HG03280 (cell line): Measurements from ENCODE around the gene COMMD4.
"Not testable (repeated sequence)": the region's sequence is repeated elsewhere in the genome, so short reads cannot be mapped to it uniquely, and the experiment has no call there.

ENCODE experiments used
- ATAC-seq: cut with Tn5 transposase; IDR thresholded peaks from one replicate; pipeline ENCODE4 v1.9.1; 2021; ENCODE audit warnings: mild to moderate bottlenecking, moderate library complexity; ENCODE audit not compliant: unreplicated experiment

COMMD4 gene

GRCh38 chr15:75335705-75336355 is at the start of gene COMMD4:
Gene COMMD4, plus strand, starts transcription at chr15:75336063. Its CDS starts 27 bp downstream, at chr15:75336090.
- ATAC-seq: peak; percentile 72

DNA sequence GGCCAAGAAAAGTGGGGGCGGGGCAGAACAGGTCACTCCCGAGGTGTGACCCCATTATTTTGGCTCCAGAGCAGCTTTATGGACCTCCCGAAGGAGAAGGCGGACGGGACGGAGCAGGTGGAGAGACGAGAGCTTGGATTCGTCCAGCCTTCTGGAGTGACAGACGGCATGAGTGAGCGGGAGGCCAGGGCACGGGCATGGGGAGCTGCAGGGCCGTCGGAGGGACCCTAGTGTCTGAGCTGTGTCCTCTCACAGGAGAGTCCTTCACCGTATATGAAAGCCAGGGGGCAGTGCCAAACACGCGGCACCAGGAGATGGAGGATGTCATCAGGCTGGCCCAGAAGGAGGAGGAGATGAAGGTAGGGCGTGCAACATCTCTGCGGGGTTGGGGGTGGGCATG is 42.2 kb upstream of the COMMD4 start:
- ATAC-seq: not testable (repeated sequence)

DNA sequence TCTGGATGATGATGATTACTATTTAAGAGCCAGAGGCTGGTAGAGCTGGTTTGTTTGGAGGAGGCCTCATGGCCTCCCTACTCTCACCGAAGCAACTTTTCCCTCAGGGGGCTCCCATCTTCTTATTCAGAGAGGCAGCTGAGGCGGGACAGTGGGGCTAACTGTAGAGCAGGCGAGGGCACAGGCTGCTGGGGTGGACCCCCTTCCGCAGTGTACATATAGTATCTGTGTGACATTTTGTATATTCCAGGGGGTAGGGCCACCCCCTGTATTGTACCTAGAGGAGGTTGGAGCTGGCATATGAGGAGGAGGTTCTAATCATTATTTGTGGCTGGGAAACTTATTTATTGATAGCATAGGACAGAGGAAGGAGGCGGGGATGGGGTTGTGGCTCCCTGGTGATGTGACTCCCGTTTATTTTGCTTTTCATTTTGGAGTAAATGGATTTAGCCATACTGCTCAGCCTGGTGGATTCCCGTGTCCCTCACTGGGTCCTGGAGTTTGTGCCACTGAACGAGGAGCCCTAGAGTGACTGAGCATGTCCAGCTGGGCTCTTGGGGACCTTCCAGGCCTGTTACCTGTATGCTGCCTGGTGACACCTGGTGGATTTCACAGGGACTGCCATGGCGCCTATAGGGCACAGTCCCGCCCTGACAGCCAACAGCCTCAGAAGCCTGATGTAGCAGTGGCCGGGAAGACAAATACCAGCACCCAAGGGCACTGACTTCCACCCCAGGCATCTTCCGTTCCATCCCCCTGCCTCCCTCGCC is 37.1 kb upstream of the COMMD4 start:
- not testable (repeated sequence) for ATAC-seq

GRCh38 chr15:75299311-75299688 is 36.6 kb upstream of the COMMD4 start:
- not testable (repeated sequence) for ATAC-seq

DNA sequence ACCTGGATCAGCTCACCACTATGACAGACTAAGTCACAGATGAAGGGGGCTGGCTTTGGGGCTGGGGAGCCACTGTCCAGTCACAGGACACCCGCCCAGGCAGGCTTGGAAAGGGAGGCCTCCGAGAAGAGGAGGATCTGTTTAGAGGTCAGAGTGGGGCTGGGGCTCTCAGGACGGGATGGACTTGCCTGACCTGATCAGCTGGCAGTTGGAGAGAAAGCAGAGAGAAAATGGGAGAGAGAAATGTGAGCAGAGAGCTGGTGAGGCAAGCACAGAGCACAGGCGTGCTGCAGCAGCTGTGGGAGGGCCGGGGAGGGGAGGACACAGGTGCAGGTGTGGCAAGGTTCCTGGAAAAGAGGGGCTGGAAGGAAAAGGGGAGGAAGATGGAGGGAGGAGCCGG is 35.8 kb upstream of the COMMD4 start:
- not testable (repeated sequence) for ATAC-seq

- ATAC-seq: no peak
Measured at GRCh38 chr15:75302318-75302717, 33.5 kb upstream of the COMMD4 start.

GRCh38 chr15:75302753-75303152 is 33.1 kb upstream of the COMMD4 start:
- ATAC-seq: not testable (repeated sequence)

DNA sequence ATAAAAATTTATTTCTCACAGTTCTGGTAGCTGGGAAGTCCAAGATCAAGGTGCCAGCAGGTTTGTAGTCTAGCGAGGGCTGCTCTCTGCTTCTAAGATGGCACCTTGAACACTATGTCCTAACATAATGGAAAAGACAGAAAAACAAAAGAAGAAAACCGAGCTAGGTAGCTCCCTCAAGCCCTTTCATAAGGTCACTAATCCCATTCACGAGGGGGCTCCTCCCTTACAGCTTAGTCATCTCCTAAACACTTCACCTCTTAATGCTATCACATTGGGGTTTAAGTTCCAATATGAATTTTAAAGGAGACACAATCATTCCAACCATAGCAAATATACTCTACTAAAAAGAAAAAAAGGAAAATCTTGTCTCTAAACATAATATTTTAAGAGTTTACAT is 29.7 kb upstream of the COMMD4 start:
- no peak for ATAC-seq

DNA sequence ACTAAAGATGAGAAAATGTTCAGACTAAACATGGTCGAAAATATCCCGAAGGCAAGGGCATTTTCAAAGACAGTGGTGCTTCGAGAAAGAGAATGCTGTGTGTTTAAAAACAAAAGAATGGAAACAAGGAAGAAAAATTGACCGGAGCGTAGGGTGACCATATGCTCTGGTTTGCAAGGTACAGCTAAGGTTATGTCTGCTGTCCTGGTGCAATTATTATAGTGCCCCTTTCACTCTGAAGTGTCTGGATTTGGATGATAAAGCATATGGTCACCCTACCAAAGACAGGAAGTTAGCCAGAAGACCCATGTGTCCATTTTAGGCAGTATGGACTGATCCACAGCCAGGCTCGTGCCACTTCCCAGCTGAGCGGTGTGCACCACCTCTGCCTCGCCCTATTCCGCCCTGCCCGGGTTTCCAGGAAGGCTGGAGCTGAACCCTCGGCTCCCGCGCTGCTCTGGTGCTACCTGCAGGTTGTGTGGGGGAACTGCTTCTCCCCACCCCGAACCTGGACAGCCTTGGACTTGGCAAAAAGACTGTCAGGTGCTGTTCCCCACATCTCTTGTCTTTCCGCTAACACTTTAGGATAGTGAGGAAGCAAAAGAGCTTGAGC is 28.0 kb upstream of the COMMD4 start:
- no peak for ATAC-seq

DNA sequence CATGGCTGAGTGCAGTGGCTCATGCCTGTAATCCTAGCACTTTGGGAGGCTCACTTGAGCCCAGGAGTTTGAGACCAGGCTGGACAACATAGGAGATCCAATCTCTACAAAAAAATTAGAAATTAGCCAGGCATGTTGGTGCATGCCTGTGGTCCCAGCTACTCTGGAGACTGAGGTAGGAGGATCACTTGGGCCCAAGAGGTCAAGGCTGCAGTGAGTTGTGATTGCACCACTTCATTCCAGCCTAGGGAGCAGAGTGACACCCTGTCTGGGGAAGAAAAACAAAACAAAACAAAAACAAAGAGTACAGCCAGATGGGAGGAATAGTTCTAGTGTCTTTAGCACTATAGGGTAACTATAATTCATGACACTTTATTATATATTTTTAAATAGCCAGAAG is 26.2 kb upstream of the COMMD4 start:
- ATAC-seq: no peak

DNA sequence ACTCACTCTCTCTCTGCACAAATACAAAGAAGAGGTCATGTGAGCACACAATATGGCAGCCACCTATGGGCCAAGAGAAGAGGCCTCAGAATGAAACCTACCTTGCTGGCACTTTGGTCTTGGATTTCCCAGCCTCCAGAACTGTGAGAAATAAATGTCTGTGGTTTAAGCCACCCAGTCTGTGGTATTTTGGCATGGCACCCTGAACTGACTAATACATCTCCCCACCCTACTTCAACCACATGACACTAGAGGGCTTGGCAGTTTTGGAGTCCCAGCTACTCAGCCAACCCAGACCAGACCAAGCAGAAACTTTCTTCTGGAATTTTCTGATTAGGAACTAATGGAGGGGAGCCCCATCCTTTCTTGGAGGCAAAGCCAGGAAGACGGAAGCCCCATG is 23.3 kb upstream of the COMMD4 start:
- not testable (repeated sequence) for ATAC-seq

- no peak for ATAC-seq
Measured at GRCh38 chr15:75313116-75313845, 22.6 kb upstream of the COMMD4 start.

GRCh38 chr15:75314552-75315290 is 21.1 kb upstream of the COMMD4 start:
- ATAC-seq: no peak

- ATAC-seq: not testable (repeated sequence)
Measured at GRCh38 chr15:75319231-75319897, 16.5 kb upstream of the COMMD4 start.

- ATAC-seq: no peak
Measured at GRCh38 chr15:75321711-75322110, 14.2 kb upstream of the COMMD4 start.

DNA sequence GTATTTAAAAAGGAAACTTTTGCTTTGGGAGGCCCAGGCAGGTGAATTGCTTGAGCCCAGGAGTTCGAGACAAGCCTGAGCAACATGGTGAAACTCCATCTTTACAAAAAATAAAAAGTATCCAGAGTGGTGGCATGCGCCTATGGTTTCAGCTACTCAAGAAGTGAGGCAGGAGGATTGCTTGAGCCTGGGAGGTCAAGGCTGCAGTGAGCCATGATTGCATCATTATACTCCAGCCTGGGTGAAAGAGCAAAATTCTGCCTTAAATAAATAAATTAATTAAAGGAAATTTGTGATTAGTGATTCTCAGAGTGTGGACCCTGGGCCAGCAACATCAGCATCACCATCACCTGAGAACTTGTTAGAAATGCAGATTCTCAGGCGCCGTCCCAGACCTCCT is 9.9 kb upstream of the COMMD4 start:
- ATAC-seq: no peak

DNA sequence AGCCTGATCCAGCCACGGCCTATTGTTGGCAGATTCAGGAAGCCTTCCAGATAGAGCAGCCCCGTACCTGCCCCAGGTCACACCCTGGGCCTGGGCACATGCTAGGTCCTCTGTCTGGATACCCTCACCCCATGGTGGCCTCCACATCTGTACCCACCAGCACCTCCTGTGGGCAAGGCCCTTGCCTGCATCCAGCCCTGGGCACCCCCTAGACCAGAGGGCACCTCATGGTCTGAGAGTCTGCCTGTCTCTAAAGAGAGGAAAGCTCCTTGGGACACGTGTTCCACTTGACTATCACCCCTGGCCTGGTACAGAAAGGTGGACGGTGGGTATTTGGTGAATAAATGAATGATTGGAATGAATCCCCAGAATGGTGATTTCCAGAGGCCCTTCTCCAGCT is 8.9 kb upstream of the COMMD4 start:
- no peak for ATAC-seq

- no peak for ATAC-seq
Measured at GRCh38 chr15:75327491-75327890, 8.4 kb upstream of the COMMD4 start.

DNA sequence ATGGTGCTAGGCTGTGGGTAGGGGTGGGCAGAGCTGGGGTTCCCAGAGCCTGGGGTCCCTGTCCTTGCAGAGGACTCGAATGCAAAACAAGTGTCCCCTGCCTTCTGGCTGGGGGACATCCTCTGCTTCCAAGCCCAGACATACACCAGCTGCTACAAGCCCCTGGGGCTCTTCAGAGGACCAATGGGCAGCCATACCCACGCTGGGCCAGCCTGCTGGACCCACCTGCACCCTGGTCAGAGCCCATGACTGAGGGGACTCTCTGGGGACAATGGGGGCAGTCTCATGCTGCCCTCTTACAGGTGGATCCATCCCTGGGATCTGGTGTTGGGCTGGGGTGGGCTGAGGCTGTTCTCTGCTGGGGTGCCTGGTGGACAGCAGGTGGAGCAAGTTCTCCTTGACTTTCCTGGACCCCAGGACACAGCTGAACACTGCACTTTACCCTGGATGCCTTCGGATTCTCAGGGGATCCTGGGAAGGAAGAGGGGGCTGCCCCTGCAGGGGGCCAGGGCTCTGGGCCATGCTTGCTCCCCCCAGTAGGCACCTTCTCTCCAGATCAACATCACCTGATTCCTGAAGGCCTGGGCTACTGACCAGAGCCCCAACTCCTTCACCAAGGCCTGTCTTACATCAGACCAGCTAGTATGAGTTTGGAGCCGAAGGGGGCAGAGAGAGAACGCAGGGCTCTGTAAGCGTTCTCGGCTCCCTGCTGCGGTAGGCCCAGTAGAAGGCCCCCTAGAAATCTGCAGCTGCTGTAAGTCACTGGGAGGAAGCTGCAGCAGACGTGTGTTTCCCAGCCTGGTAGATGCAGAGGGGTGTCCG is 7.2 kb upstream of the COMMD4 start:
- ATAC-seq: no peak
